CD4-positive, CD25-positive, alpha-beta regulatory T cell (primary cell): ENCODE data around the gene ASTE1. TPM values are rescaled to one million over a fixed set of nuclear protein-coding genes. Genes with fewer than 3 reads are reported as not detected.

ENCODE experiments used
- ATAC-seq, 2 donors: fragments of 150-1000 bp; cut with Tn5 transposase; one replicate each; pipeline ENCODE4 v1.10.0; 2021; ENCODE audit warnings: low read depth in 2 of 2, moderate number of reproducible peaks in 2 of 2, moderate library complexity in 1 of 2
- DNase-seq, 3 donors: peaks; one replicate each; pipeline versions ENCODE4 v3.0.0 to v3.0.0-alpha.2; 2012 to 2022; ENCODE audit warnings: mixed read lengths in 1 of 3
- H3K27ac ChIP-seq: one replicate; pipeline ENCODE4 v1.7.0; 2013; ENCODE audit warnings: mild to moderate bottlenecking, low read length; ENCODE audit not compliant: insufficient read depth, poor library complexity, severe bottlenecking
- H3K27me3 ChIP-seq: one replicate; pipeline ENCODE4 v1.7.0; 2013; ENCODE audit warnings: low read length; ENCODE audit not compliant: control insufficient read depth, insufficient read depth
- H3K36me3 ChIP-seq: one replicate; pipeline ENCODE4 v1.7.0; 2013; ENCODE audit warnings: mild to moderate bottlenecking, low read length, moderate library complexity; ENCODE audit not compliant: control insufficient read depth, insufficient read depth
- H3K4me1 ChIP-seq: 2 replicates; pipeline ENCODE4 v1.7.0; 2013; ENCODE audit warnings: mild to moderate bottlenecking, low read length; ENCODE audit not compliant: insufficient read depth, control insufficient read depth, poor library complexity, severe bottlenecking
- H3K4me3 ChIP-seq: one replicate; pipeline ENCODE4 v1.7.0; 2013; ENCODE audit warnings: low read depth, mild to moderate bottlenecking, low read length, moderate library complexity
- H3K9me3 ChIP-seq, 2 experiments: 1 replicate in 1 of 2; 2 replicates in 1 of 2; pipeline ENCODE4 v1.7.0; 2013; ENCODE audit warnings: low read length in 2 of 2, mild to moderate bottlenecking in 1 of 2, moderate library complexity in 1 of 2; ENCODE audit not compliant: control insufficient read depth in 2 of 2
- H3K27ac Mint-ChIP-seq, 3 donors: one replicate each; pipeline ENCODE4 v1.8.0; 2020 to 2022; ENCODE audit warnings: mild to moderate bottlenecking in 3 of 3, mixed read lengths in 3 of 3, moderate library complexity in 2 of 3
- H3K27me3 Mint-ChIP-seq: one replicate; pipeline ENCODE4 v1.8.0; 2022; ENCODE audit warnings: mild to moderate bottlenecking, mixed read lengths
- H3K36me3 Mint-ChIP-seq: one replicate; pipeline ENCODE4 v1.8.0; 2020; ENCODE audit warnings: mixed read lengths
- H3K4me1 Mint-ChIP-seq, 4 donors: one replicate each; pipeline ENCODE4 v1.8.0; 2020 to 2022; ENCODE audit warnings: mixed read lengths in 4 of 4, mild to moderate bottlenecking in 1 of 4
- H3K4me3 Mint-ChIP-seq, 4 donors: one replicate each; pipeline ENCODE4 v1.8.0; 2020 to 2022; ENCODE audit warnings: mild to moderate bottlenecking in 4 of 4, mixed read lengths in 4 of 4, moderate library complexity in 3 of 4
- H3K9me3 Mint-ChIP-seq, 7 donors: one replicate each; pipeline ENCODE4 v1.8.0; 2020 to 2022; ENCODE audit warnings: mixed read lengths in 7 of 7, mild to moderate bottlenecking in 3 of 7, moderate library complexity in 2 of 7
- polyA plus RNA-seq, 4 donors: library from polyadenylated mRNA; unstranded; fragments of 300-500 nt; fragmentation: Illumina TruSeq; gene quantifications; one replicate each; pipeline ENCODE4 v1.2.3, GENCODE V29; 2021
- total RNA-seq: library from RNA; stranded (reverse); gene quantifications from one replicate; pipeline ENCODE4 v1.2.3, GENCODE V29; 2022

ASTE1 gene
- total and polyA plus RNA-seq, 5 donors from 2014 or later, result 21.0 to 32.3 (median 27.0) TPM

- peaks cover 33% of the 10 kb centered on the region for H3K36me3 ChIP-seq
- H3K27me3 Mint-ChIP-seq, result no peaks in the 10 kb centered on the region
- H3K9me3 Mint-ChIP-seq, result no peaks in the 10 kb centered on the region
- no peak for DNase-seq
- no peak for ATAC-seq
- peaks cover 31% of the 10 kb centered on the region for H3K36me3 Mint-ChIP-seq
- no peak overlapping the region for H3K4me3 ChIP-seq
- H3K27ac ChIP-seq, result no peak overlapping the region
- H3K4me1 Mint-ChIP-seq, result peaks cover 0 to 13% (median 6%) of the 10 kb centered on the region in 4 donors
- no peaks in the 10 kb centered on the region for H3K9me3 ChIP-seq
- peak overlapping the region in 1 of 3 donors; percentile 68 for H3K27ac Mint-ChIP-seq
- H3K4me1 ChIP-seq, result no peaks in the 10 kb centered on the region
- no peaks in the 10 kb centered on the region for H3K27me3 ChIP-seq
- H3K4me3 Mint-ChIP-seq, result no peak overlapping the region
These were observed 19.4 kb downstream of the ASTE1 start for GRCh38 chr3:131007256-131007655.

DNA sequence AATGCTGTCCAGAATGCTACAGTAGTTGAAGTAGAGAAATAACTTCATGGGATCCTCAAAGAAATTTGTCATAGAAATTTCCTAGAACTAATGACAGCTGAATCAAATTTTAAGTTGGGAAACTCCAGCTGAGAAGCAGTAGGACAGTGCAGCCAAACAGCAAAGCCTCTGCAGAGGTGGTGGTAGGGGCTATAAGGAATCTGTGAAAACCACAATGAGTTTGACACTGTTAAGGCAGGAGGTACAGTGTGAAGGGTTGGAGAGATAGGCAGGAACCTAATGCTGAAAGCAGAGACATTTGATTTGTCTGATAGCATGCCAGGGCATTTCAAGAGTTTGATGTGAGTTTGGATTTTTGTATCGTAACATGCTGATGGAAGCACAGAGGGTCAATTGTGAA lies 22.0 kb downstream of the ASTE1 start:
- H3K36me3 Mint-ChIP-seq, result peaks cover 32% of the 10 kb centered on the region
- Histone ChIP-seq H3K4me1 (no peaks in the 10 kb centered on the region), H3K4me3 (no peak overlapping the region)

DNA sequence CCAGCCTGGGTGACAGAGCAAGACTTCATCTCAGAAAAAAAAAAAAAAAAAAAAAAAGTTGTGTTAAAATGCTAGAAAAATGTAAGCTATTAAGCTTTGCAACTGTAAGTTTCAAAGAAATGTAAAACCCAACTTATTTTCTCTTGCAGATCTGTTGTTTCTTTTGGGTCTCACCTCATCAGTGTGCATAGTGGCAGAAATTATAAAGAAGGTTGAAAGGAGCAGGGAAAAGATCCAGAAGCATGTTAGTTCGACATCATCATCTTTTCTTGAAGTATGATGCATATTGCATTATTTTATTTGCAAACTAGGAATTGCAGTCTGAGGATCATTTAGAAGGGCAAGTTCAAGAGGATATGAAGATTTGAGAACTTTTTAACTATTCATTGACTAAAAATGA lies 25.6 kb downstream of the ASTE1 start:
- no peak for ATAC-seq

More for the DNA sequence above, 22.0 kb downstream of the ASTE1 start:
- Histone ChIP-seq H3K27ac (no peak overlapping the region), H3K9me3 (no peaks in the 10 kb centered on the region), H3K27me3 (no peaks in the 10 kb centered on the region), H3K36me3 (peaks cover 32% of the 10 kb centered on the region)
- Mint-ChIP-seq H3K4me1 (peaks cover 0 to 19% (median 6%) of the 10 kb centered on the region in 4 donors), H3K9me3 (no peaks in the 10 kb centered on the region), H3K27me3 (no peaks in the 10 kb centered on the region), H3K27ac (peak overlapping the region in 2 of 3 donors; percentile 4 to 11), H3K4me3 (no peak overlapping the region)
- no peak for DNase-seq
- no peak for ATAC-seq

DNA sequence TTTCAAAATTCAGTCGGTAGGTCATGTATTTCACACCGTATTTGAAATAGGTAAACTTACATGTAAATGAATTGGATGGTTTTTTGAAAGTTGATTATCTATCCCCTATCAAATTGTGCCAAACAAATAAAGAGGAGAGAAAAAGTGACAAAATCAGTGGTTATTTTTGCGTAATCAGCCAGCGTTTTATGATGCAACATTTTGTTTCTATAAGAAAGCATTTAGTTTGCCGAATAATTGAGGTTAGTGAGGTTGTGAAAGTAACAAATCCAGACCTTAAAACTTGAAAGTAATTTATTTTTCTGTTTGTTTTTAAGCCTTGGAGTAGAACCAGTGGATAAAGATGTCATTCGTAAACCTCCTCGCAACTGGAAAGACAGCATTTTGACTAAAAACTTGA lies 29.3 kb downstream of the ASTE1 start:
- Histone ChIP-seq H3K4me3 (no peak overlapping the region), H3K4me1 (no peaks in the 10 kb centered on the region), H3K27ac (no peak overlapping the region), H3K9me3 (no peaks in the 10 kb centered on the region), H3K36me3 (peaks cover 50% of the 10 kb centered on the region), H3K27me3 (no peaks in the 10 kb centered on the region)
- peaks cover 0 to 9% (median 4%) of the 10 kb centered on the region in 4 donors for H3K4me1 Mint-ChIP-seq
- H3K9me3 Mint-ChIP-seq, result no peaks in the 10 kb centered on the region
- ATAC-seq (no peak), DNase-seq (no peak)
- H3K27ac Mint-ChIP-seq, result no peak overlapping the region
- peaks cover 29% of the 10 kb centered on the region for H3K36me3 Mint-ChIP-seq
- no peaks in the 10 kb centered on the region for H3K27me3 Mint-ChIP-seq
- no peak overlapping the region for H3K4me3 Mint-ChIP-seq

More for the DNA sequence above, 25.6 kb downstream of the ASTE1 start:
- Histone ChIP-seq H3K4me1 (no peaks in the 10 kb centered on the region), H3K36me3 (peaks cover 48% of the 10 kb centered on the region), H3K4me3 (no peak overlapping the region), H3K27me3 (no peaks in the 10 kb centered on the region), H3K27ac (no peak overlapping the region), H3K9me3 (no peaks in the 10 kb centered on the region)
- Mint-ChIP-seq H3K36me3 (peaks cover 33% of the 10 kb centered on the region), H3K4me1 (peaks cover 0 to 12% (median 6%) of the 10 kb centered on the region in 4 donors), H3K4me3 (no peak overlapping the region), H3K27me3 (no peaks in the 10 kb centered on the region), H3K9me3 (no peaks in the 10 kb centered on the region), H3K27ac (no peak overlapping the region)
- DNase-seq, result no peak

- Histone ChIP-seq H3K9me3 (no peaks in the 10 kb centered on the region), H3K36me3 (peaks cover 39% of the 10 kb centered on the region), H3K27ac (no peak overlapping the region), H3K27me3 (no peaks in the 10 kb centered on the region), H3K4me1 (no peaks in the 10 kb centered on the region), H3K4me3 (no peak overlapping the region)
- no peaks in the 10 kb centered on the region for H3K9me3 Mint-ChIP-seq
- no peaks in the 10 kb centered on the region for H3K27me3 Mint-ChIP-seq
- peaks cover 0 to 8% (median 2%) of the 10 kb centered on the region in 4 donors for H3K4me1 Mint-ChIP-seq
- H3K36me3 Mint-ChIP-seq, result peaks cover 25% of the 10 kb centered on the region
- no peak overlapping the region for H3K4me3 Mint-ChIP-seq
- H3K27ac Mint-ChIP-seq, result no peak overlapping the region
- DNase-seq (no peak), ATAC-seq (no peak)
These were observed 34.3 kb downstream of the ASTE1 start for GRCh38 chr3:130992344-130992743.

GRCh38 chr3:130991126-130991525 lies 35.5 kb downstream of the ASTE1 start:
- H3K27me3 Mint-ChIP-seq, result no peaks in the 10 kb centered on the region
- Histone ChIP-seq H3K36me3 (peaks cover 32% of the 10 kb centered on the region), H3K27me3 (no peaks in the 10 kb centered on the region), H3K4me1 (no peaks in the 10 kb centered on the region), H3K9me3 (no peaks in the 10 kb centered on the region), H3K27ac (no peak overlapping the region), H3K4me3 (no peak overlapping the region)
- DNase-seq, result no peak
- H3K9me3 Mint-ChIP-seq, result no peaks in the 10 kb centered on the region
- no peak overlapping the region for H3K4me3 Mint-ChIP-seq
- no peak overlapping the region for H3K27ac Mint-ChIP-seq
- ATAC-seq, result no peak
- peaks cover 0 to 4% (median 2%) of the 10 kb centered on the region in 4 donors for H3K4me1 Mint-ChIP-seq
- peaks cover 24% of the 10 kb centered on the region for H3K36me3 Mint-ChIP-seq

GRCh38 chr3:130990282-130990681 lies 36.3 kb downstream of the ASTE1 start:
- Mint-ChIP-seq H3K9me3 (no peaks in the 10 kb centered on the region), H3K27ac (no peak overlapping the region), H3K4me3 (no peak overlapping the region), H3K27me3 (no peaks in the 10 kb centered on the region), H3K36me3 (peaks cover 24% of the 10 kb centered on the region), H3K4me1 (peaks cover 0 to 4% (median 2%) of the 10 kb centered on the region in 4 donors)
- Histone ChIP-seq H3K9me3 (no peaks in the 10 kb centered on the region), H3K4me1 (no peaks in the 10 kb centered on the region), H3K36me3 (peaks cover 29% of the 10 kb centered on the region), H3K4me3 (no peak overlapping the region), H3K27me3 (no peaks in the 10 kb centered on the region), H3K27ac (no peak overlapping the region)
- ATAC-seq (no peak), DNase-seq (no peak)

DNA sequence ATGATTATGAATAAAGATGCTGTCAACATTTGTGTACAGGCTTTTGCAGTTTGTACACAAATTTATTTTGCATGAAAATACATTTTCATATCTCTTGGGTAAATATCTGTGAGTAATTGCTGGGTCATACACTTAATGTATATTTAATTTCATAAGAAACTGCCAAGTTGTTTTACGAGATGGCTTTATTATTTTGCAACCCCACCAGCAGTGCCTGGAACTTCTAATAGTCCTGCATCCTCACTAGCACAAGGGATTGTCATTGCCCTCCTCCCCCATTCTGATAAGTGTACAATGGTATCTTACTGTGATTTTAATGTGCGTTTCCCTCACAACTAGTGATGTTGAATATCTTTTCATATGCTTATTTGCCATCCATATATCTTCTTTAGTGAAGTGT lies 45.2 kb downstream of the ASTE1 start:
- Histone ChIP-seq H3K27ac (no peak overlapping the region), H3K9me3 (no peaks in the 10 kb centered on the region), H3K27me3 (no peaks in the 10 kb centered on the region), H3K4me3 (no peak overlapping the region), H3K36me3 (peaks cover 29% of the 10 kb centered on the region), H3K4me1 (no peaks in the 10 kb centered on the region)
- DNase-seq (no peak), ATAC-seq (no peak)
- H3K4me3 Mint-ChIP-seq, result no peak overlapping the region
- no peak overlapping the region for H3K27ac Mint-ChIP-seq
- H3K36me3 Mint-ChIP-seq, result peaks cover 48% of the 10 kb centered on the region
- peaks cover 0 to 7% (median 2%) of the 10 kb centered on the region in 4 donors for H3K4me1 Mint-ChIP-seq
- no peaks in the 10 kb centered on the region for H3K27me3 Mint-ChIP-seq
- H3K9me3 Mint-ChIP-seq, result no peaks in the 10 kb centered on the region
